Left colon (tissue), 2 donors: Measurements from ENCODE around the gene FSD2. TPM values are rescaled to one million over a fixed set of nuclear protein-coding genes. Genes with fewer than 3 reads are reported as not detected.
A peak's percentile ranks its signal among the peaks of the same experiment; 100 is the strongest.
"Not testable (repeated sequence)": the region's sequence is repeated elsewhere in the genome, so short reads cannot be mapped to it uniquely, and the experiment has no call there.

Source experiments
- ATAC-seq: fragments of 200-7000 bp; cut with Tn5 transposase; one replicate; pipeline ENCODE4 v1.9.1; 2020; ENCODE audit warnings: mild to moderate bottlenecking, moderate library complexity
- DNase-seq, 2 donors: peaks; one replicate each; pipeline ENCODE4 v3.0.0-alpha.2; 2020
- intact Hi-C, 2 donors: fragments of 100-400 bp; cut with DNase I in 1 of 2; cut with micrococcal nuclease in 1 of 2; formaldehyde crosslinking; loops; one replicate each; pipeline versions ENCODE4 v1.11.2 to v1.14.0; 2022; cut with DNase I, micrococcal nuclease
- total RNA-seq, 2 donors: library from RNA; stranded (reverse); fragmentation: NEBNext Ultra II Directional; extraction: Animal tissue kit (Norgen Biotek cat#: 25700); gene quantifications; one replicate each; pipeline ENCODE4 v1.2.1, GENCODE V29; 2021
- donor health status: DM: no; HTN: no; CAD: no.
- donor health status: DM: yes; HTN: yes; CAD: no.

FSD2 gene
- total RNA-seq, 2 donors from 2014 or later, result not detected

DNA sequence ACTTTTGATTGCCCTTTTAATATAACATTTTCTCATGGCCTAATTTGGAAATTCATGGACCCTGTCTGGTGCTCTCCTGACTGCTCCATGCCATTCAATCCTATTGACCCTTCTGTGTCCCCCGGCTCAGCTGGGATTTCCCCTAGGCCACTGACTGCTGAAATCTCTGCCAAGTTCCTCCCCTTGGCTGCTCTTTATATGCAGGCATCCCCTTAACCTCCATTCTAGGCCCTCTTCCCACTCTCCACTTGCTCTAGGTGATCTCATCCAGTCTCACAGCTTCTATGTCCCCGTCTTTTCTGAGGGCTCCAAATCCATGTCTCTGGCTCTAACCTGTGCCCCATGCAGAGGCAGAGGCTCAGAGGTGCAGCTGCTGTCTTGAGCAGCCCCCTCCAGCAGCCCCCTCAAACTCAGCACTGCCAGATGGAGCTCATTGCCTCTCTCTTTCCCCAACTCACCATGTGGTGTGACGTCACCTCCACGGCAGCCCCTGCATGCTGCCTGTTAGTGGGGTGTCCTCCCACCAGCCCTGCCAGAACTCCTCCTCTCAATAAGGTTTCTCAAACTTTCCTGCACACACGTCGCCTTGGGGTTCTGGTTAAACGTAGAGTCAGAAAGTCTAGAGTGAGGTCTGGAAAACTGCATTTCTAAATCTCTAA lies 6.6 kb downstream of the FSD2 start:
- intact Hi-C loops, result no loop called here

DNA sequence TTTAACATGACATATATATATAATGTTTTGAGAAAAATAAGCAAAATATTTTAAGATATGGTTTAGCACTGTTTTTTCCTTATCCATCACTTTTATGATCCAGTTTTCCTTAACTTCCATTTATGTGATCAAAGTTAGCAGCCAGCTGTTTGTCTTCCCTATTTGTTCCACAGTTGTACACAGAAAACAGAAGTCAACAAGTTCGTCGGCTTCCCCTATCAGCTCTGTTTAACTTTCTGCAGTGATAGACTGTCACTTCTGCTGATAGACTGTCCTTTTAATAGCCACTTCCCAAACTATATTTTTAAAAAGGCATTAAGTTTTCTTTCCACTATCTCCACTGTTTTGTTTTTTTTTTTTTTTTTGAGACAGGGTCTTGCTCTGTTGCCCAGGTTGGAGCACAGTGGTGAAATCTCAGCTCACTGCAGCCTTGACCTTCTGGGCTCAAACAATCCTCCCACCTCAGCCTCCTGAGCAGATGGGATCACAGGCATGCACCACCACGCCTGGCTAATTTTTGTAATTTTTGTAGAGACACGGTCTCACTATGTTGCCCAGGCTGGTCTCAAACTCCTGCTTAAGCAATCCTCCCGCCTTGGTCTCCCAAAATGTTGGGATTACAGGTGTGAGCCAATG lies 7.2 kb downstream of the FSD2 start:
- intact Hi-C loops, result no loop called here
- ATAC-seq (no peak), DNase-seq (no peak)

More for the DNA sequence above, 6.6 kb downstream of the FSD2 start:
- ATAC-seq, result no peak
- no peak for DNase-seq

DNA sequence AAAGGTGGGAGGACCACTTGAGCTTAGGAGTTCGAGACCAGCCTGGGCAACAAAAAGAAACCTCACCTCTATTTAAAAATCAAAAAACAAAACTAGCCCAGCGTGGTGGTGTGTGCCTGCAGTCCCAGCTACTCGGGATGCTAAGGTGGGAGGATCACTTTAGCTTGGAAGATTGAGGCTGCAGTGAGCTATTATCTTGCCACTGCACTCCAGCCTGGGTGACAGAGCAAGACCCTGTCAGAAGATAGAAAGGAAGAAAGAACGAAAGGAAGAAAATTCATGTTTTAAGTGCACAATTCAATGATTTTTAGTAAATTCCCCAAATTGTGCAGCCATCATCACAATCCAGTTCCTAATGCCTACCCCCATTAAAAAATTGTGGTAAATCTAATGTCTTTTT lies 7.8 kb downstream of the FSD2 start:
- ATAC-seq, result no peak
- intact Hi-C loops, result no loop called here
- DNase-seq, result no peak

DNA sequence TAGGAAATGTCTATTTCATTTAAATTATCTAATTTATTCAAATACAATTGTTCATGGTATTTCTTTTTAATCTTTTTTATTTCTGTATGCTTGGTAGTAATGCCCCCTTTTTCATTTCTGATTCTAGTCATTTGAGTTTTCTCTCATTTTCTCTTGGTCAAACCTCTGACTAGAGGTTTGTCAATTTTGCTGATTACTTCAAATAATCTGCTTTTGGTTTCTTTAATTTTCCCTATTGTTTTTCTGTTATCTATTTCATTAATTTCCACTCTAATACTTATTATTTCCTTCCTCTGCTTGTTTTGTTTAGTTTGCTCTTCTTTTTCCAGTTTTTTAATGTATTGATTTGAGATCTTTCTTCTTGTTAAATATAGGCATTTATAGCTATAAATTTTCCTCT lies 12.1 kb downstream of the FSD2 start:
- intact Hi-C loops, result no loop called here
- no peak for DNase-seq
- no peak for ATAC-seq

DNA sequence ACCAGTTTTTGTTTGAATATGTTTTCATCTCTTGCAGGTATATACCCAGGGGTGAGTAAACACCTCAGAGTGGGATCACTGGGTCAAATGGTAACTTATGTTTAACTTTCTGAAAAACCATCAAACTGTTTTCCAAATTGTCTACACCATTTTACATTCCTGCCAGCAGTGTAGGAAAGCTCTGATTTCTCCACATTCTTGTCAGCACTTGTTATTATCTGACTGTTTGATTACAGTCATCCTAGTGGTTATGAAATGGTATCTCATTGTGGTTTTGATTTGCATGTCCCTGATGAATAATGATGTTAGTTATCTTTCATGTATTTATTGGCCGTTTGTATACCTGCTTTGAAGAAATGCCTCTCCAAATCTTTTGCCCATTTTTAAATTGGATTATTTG lies 13.8 kb downstream of the FSD2 start:
- ATAC-seq (no peak), DNase-seq (no peak)
- intact Hi-C loops, result no loop called here

DNA sequence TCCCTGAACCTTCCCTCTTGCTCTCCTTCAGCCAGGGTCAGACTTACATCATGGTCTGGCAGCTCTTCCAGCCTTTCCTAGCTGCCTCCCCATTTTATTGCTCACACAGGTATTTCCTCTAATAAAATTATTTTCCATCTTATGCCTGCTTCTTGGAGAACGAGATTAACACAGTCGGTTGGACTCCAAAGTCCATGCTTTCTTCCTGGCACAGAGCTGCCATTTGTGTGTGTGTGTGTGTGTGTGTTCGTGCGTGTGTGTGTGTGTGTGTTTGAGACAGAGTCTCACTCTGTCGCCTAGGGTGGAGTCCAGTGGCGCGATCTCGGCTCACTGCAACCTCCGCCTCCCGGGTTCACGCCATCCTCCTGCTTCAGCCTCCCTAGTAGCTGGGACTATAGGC lies 15.5 kb downstream of the FSD2 start:
- intact Hi-C loops, result no loop called here
- peak; percentile 21 to 46 for DNase-seq
- ATAC-seq, result peak; percentile 97

DNA sequence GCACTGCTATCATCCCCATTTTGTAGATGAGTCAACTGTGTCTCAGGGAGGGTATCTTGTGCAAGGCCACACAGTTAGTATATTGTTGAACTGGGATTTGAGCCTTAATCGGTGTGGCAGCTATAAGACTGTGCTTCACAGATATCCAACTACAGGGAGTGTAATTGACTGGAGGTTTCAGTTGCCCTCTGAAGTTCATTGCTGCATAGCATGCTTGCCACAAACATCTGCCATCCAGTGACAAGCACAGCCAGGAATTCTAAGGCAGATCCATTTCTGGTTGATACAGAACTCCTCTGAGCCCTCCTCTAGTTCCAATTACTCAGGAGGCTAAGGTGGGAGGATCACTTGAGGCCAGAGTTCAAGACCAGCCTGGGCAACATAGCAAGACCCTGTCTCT lies 16.4 kb downstream of the FSD2 start:
- intact Hi-C loops, result no loop called here
- DNase-seq, result no peak
- no peak for ATAC-seq

DNA sequence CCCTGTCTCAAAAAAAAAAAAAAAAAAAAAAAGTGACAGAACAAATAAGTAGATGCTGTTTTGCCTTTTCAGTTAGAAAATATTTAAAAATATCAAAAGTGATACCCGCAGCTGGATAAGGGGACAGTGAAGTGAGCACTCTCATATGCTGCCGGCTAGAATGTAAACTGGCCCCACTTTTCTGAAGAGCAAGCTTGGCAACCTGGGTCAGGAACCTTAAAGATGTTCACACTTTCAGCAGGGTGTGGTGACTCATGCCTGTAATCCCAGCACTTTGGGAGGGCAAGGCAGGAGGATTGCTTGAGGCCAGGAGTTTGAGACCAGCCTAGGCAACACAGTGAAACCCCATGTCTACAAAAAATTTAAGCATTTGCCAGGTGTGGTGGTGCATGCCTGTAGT lies 17.4 kb downstream of the FSD2 start:
- intact Hi-C loops, result no loop called here
- DNase-seq (no peak), ATAC-seq (no peak)

DNA sequence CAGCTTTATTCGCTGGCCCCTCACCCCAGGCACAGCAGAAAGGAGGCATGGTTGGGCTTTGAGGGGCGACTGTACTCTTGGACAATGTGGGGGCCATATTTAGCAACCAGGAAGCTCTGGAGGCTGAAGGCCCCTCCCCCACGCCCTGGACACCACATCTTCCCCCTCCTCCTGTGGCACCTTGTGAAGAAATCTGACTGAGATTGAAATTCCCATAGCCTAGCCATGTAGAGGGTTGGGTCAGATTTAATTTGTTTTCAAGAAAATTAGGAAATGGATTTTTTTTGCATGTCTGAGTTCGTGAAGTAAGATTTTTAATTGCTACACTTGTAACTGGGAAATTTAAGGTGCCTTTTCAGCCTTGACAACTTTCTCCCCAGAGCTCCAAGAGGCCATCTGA lies 24.5 kb downstream of the FSD2 start:
- ATAC-seq, result no peak
- DNase-seq, result no peak
- intact Hi-C loops, result no loop called here

DNA sequence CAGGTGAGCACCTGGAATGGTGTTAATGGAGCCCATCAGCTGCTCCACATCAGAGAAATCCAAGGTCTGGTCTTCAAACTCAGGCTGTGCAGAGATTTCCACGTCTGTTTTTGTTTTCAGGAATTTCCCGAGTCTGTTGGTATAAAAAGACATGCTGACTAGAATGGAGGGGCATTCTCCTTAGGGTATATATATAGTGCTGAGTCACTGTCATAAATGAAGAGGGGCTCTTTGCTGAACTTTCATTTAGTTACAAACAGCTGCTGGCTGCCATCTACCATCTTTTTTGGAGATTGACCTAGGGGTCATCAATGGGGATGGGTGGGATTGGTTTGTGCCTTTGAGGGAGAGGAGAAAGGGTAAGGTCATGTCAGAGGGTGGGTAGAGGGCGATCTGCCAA lies 27.1 kb downstream of the FSD2 start:
- ATAC-seq (no peak), DNase-seq (no peak)
- intact Hi-C loops, result no loop called here

DNA sequence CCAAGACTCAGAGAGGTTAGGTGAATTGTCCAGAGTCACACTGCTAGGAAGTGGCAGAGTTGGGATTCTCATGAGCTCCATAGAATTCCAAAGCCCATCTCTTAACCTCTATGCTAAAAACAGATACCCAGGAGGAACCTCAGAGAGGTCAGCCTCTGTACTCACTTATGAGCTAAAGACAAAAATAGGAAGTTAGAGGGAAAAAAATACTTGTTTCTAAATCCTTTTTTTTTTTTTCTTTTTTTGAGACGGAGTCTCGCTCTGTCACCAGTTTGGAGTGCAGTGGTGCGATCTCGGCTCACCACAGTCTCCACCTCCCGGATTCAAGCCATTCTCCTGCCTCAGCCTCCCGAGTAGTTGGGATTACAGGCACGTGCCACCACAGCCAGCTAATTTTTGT lies 31.4 kb downstream of the FSD2 start:
- DNase-seq (no peak), ATAC-seq (no peak)
- intact Hi-C loops, result no loop called here

DNA sequence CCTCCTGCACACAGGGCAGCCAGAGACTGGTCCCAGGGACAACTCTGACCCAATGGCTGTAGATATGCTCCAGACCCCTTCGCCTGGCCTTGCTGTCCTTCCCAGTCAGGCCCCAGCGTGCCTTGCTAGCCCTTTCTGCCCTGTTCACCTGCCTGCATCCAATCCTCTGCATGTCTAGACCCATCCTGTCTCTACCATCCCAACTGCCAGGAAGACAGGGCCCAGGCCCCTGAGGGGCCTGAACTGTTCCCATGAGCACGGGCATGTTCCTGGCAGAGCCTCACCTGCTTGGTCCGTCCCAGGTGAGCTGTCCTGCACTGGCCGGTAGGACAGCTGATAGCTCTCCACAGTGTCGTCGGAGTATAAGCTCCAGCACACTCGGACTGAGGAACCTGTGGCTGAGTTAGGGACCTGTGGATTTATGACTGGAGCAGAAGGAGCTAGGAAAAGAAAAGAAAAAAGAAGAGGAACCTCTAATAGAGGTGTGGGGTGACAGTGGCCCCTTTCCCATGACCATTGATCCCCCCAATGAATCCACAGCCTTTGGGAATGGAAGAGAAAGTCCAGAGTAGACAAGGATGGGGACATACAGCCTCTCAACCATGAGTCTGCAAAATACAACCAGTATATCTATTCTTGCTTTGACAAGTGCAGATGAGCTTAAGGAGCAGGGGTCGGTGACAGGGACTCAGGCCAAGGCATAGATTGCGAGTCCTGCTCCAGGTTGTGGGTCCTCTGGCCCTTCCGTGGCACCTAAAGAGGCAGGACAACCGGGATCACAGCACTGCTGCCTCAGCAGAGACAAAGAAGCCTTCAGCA lies 33.9 kb downstream of the FSD2 start:
- intact Hi-C loops, result no loop called here
- DNase-seq (no peak), ATAC-seq (no peak)

DNA sequence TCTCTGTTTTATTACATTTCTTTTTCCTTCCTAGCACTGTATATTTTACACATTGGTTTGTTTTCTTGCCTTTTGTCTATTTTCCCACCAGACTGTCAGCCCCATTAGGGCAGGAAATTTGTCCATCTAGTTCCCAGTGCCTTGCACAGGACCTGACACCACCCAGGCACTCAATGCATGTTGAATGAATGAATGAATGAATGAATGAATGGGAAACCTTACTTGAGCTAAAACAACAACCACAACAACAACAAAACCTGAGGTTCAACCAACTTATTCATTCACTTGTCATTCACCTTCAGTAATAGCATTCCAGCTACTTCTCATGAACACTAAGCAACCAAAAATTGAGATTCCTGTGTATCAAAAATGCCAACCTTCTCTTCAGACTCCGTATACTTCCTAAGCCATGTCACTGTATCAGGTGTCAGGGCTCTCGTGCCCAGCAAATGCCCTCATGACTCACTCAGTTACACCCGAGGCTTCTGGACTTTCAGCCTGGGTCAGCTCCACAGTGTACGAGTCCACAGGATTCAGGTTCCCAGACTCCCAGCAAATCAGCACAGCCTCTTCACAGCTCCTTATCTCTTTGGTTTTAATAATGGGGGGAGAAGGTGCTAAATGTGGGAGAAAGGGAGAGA lies 37.3 kb downstream of the FSD2 start:
- intact Hi-C loops, result no loop called here
- ATAC-seq (no peak), DNase-seq (no peak)

DNA sequence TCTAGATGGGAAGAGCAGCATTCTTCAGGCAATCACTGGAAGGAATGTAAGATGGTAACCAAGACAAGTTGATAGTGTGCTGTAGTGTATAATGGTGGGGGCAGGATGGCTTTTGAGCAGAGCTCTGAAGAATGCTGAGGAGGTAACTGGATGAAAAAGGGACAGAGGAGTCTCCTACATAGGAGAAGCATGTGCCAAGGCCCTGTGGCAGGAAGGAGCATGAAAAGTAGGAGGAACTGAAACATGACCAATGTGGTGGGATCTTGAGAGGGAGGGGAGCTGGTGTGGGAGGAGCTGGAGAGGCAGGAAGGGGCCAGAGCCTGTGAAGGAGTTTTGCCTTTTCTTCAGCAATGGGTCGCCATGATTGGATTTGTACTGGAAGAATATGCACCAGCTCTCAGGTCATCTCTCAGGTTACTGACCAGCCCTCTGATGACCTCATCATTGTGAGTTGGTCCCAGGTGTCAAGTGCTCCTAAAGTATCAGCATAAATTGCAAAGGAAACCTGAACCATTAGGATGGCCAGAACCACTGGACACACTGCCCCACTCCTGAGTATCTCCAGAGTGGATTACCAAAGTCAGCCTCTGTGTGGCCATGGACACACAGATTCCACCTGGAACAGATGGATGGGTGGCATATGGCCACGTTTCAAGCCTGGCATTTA lies 38.6 kb downstream of the FSD2 start:
- intact Hi-C loops, result no loop called here
- no peak for ATAC-seq
- no peak for DNase-seq

DNA sequence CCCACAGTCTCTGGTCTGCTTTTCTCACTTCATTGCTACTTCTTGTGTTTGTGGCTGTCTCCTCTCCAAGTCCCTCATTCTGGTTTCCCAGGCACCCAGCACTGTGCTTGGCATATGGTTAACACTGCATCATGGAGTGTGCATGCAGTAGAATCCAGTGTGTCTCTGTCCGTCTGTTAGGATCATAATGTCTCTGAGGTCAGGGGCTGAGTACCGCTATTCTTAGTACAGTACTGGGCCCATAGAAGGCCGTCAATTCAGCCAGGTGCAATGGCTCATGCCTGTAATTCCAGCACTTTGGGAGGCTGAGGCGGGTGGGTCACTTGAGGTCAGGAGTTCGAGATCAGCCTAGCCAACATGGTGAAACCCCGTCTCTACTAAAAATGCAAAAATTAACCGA lies 39.7 kb downstream of the FSD2 start:
- ATAC-seq, DNase-seq, intact Hi-C loops: not testable (repeated sequence)

DNA sequence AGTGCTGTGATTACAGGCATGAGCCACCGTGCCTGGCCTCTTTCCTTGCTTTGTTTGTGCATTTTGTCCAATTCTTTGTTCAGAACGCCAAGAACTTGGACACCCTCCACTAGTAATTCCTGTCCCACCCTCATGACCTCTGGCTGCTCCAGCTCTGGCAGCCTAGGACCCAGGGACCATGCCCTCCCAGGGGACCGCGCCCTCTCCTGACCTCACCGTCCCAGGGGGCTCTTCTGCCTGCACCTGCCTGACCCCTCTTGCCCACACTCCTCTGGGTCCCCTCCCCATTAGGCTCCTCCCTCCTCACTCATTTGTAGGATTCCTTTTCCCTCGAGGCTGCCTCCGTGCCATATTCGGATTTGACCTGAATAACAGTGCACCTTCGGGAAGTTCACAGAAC lies 41.1 kb downstream of the FSD2 start:
- intact Hi-C loops, result no loop called here
- DNase-seq (no peak), ATAC-seq (no peak)

DNA sequence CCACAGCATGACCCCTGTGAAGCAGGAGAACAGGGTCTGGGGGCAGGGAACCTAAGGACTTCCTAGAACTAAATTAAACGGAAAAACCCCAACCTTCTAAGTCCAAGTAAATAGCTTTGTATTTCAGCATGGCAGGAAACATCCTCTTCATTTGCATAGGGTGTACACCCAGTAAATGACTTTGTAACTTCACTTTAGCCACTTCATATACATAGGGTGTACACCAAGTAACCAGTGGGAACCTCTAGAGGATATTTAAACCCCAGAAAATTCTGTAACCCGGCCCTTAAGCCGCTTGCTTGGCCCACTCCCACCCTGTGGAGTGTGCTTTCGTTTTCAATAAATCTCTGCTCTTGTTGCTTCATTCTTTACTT lies 41.8 kb downstream of the FSD2 start:
- intact Hi-C loops, result no loop called here

DNA sequence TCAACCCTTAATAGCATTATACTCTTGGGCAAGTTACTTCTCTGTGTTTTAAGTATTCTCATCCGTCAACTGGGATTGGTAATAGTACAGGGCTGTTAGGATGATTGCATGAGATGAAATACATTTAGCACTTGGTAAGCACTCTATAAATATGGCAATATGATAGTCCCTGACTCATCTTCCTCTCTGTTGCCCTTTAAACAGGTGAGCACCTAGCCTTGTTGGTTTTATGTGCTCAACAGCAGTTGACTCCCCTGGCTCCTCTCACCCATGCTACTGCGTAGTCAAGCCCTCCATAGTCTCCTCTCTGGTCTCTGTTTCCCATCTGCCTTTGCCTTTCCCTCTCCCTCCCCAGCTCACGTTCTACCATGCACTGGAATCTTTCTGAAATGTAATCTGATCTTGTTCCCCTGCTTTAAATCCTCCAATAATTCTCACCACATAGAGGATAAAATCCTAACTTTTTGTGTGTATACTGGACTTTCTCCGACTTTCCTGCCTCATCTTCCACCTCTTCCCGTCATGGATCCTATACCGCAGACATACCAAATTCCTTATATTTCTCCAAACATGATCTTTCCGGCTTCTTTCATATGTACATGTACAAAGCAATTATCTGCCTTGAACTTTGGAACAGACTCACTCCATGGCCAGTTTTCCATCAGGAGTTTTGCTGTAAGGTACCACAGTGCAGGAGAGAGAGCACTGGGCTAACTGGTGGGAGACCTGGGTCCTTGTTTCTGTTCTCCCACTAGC lies 42.3 kb downstream of the FSD2 start:
- DNase-seq, result no peak
- intact Hi-C loops, result no loop called here
- no peak for ATAC-seq

More for the DNA sequence above, 41.8 kb downstream of the FSD2 start:
- DNase-seq (no peak), ATAC-seq (no peak)

DNA sequence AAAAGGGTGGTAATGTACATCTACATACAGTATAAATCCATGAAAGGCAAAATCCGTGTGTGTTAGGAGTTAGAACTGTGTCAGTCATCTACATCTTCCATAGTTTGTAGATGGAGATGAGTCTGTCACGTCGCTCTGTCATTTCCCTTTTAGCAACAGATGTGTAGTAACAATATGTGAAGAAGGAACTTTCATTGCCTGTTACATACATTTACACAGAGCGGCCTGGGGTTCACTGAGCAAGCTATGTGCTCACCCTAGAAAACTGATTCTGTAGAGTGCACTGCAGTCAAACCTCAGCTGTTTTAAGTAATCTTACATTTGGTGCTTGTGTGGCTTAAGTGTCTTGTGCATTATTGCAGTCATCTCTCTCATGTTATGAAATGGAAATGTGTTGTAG lies 54.6 kb downstream of the FSD2 start:
- no peak for ATAC-seq
- DNase-seq, result no peak
- intact Hi-C loops, result loop anchor here in 1 of 2 donors (10.0 kb wide), 1 partner anchor 207 kb away; the partner anchor contains the start of gene RPS17
